GM23338 (cell line): Measurements from ENCODE around the gene MRPS27. TPM values are rescaled to one million over a fixed set of nuclear protein-coding genes. Genes with fewer than 3 reads are reported as not detected.

Experiments
- ATAC-seq: fragments of 200-7000 bp; cut with Tn5 transposase; 3 replicates; pipeline ENCODE4 v1.9.1; 2020
- DNase-seq: peaks from one replicate; pipeline ENCODE4 v3.0.0-alpha.2; 2015; ENCODE audit warnings: low spot score
- H2AFZ ChIP-seq: fragments of 200-600 bp; sonication (generic); 2 replicates; pipeline ENCODE4 v1.8.0; 2016; ENCODE audit warnings: antibody characterized with exemption, mild to moderate bottlenecking, moderate library complexity
- H3F3A ChIP-seq: fragments of 200-600 bp; sonication (generic); replicated peaks from 2 replicates; pipeline ENCODE4 v1.8.0; 2017; ENCODE audit warnings: antibody characterized with exemption, mixed run types, low read depth
- H3K27ac ChIP-seq: fragments of 200-600 bp; sonication (generic); 2 replicates; pipeline ENCODE4 v1.6.1; 2016; ENCODE audit warnings: low read depth
- H3K27me3 ChIP-seq: fragments of 200-600 bp; sonication (generic); 2 replicates; pipeline ENCODE4 v1.8.0; 2016; ENCODE audit warnings: mild to moderate bottlenecking, mixed run types, moderate library complexity; ENCODE audit not compliant: insufficient read depth
- H3K36me3 ChIP-seq: fragments of 200-600 bp; sonication (generic); 2 replicates; pipeline ENCODE4 v1.8.0; 2016; ENCODE audit warnings: mild to moderate bottlenecking; ENCODE audit not compliant: insufficient read depth
- H3K4me1 ChIP-seq: fragments of 200-600 bp; sonication (generic); 2 replicates; pipeline ENCODE4 v1.8.0; 2016; ENCODE audit warnings: mild to moderate bottlenecking, moderate library complexity; ENCODE audit not compliant: insufficient read depth
- H3K4me2 ChIP-seq: fragments of 200-600 bp; sonication (generic); 2 replicates; pipeline ENCODE4 v1.7.1; 2017; ENCODE audit warnings: mixed run types
- H3K4me3 ChIP-seq: fragments of 200-600 bp; sonication (generic); 2 replicates; pipeline ENCODE4 v1.6.1; 2016; ENCODE audit warnings: mixed run types
- H3K79me2 ChIP-seq: fragments of 200-600 bp; sonication (generic); replicated peaks from 2 replicates; pipeline ENCODE4 v1.8.0; 2017; ENCODE audit warnings: mild to moderate bottlenecking; ENCODE audit not compliant: insufficient read depth
- H3K9me2 ChIP-seq: fragments of 200-600 bp; sonication (generic); 2 replicates; pipeline ENCODE4 v1.8.0; 2017; ENCODE audit not compliant: insufficient read depth
- H4K20me1 ChIP-seq: fragments of 200-600 bp; sonication (generic); replicated peaks from 2 replicates; pipeline ENCODE4 v1.8.0; 2017; ENCODE audit warnings: mild to moderate bottlenecking; ENCODE audit not compliant: insufficient read depth
- H3K27ac Mint-ChIP-seq: 2 replicates; pipeline ENCODE4 v1.8.0; 2020; ENCODE audit warnings: inconsistent platforms, mild to moderate bottlenecking, moderate library complexity, mixed read lengths
- H3K27me3 Mint-ChIP-seq: 3 replicates; pipeline ENCODE4 v1.8.0; 2022; ENCODE audit warnings: low read depth, mild to moderate bottlenecking, moderate library complexity, mixed read lengths, inconsistent platforms; ENCODE audit not compliant: insufficient read depth, poor library complexity
- H3K36me3 Mint-ChIP-seq: 3 replicates; pipeline ENCODE4 v1.8.0; 2021; ENCODE audit warnings: low read depth, mild to moderate bottlenecking, inconsistent platforms, moderate library complexity, mixed read lengths
- H3K4me1 Mint-ChIP-seq: 3 replicates; pipeline ENCODE4 v1.8.0; 2020; ENCODE audit warnings: mild to moderate bottlenecking, inconsistent platforms, mixed read lengths
- H3K4me3 Mint-ChIP-seq: 3 replicates; pipeline ENCODE4 v1.8.0; 2021; ENCODE audit warnings: moderate library complexity, mild to moderate bottlenecking, inconsistent platforms, mixed read lengths
- H3K9me3 Mint-ChIP-seq: 3 replicates; pipeline ENCODE4 v1.8.0; 2020; ENCODE audit warnings: moderate library complexity, mild to moderate bottlenecking, inconsistent platforms, mixed read lengths
- CREB1 ChIP-seq: fragments of 250-450 bp; sonication (Bioruptor Pico); IDR thresholded peaks from 2 replicates; pipeline ENCODE4 v1.5.0; 2020; ENCODE audit warnings: low read depth, mild to moderate bottlenecking, moderate library complexity
- EZH2 ChIP-seq: fragments of 200-600 bp; sonication (generic); IDR thresholded peaks from one replicate; pipeline ENCODE4 v1.8.0; 2017; ENCODE audit warnings: antibody characterized with exemption, mild to moderate bottlenecking, low read depth; ENCODE audit not compliant: unreplicated experiment
- NANOG ChIP-seq: IDR thresholded peaks from 2 replicates; pipeline ENCODE4 v1.6.1; 2016; ENCODE audit warnings: antibody characterized with exemption, borderline replicate concordance
- POLR2AphosphoS5 ChIP-seq: IDR thresholded peaks from 2 replicates; pipeline ENCODE4 v1.6.1; 2016; ENCODE audit warnings: antibody characterized with exemption, low read depth
- STAT1 ChIP-seq: IDR thresholded peaks from one replicate; pipeline ENCODE4 v1.6.1; 2016; ENCODE audit warnings: antibody characterized with exemption; ENCODE audit not compliant: unreplicated experiment
- ZNF114 ChIP-seq: fragments of 250-450 bp; sonication (Bioruptor Pico); IDR thresholded peaks from 2 replicates; pipeline ENCODE4 v1.5.0; 2020; ENCODE audit warnings: mild to moderate bottlenecking, moderate library complexity
- ZNF331 ChIP-seq: fragments of 250-450 bp; sonication (Bioruptor Pico); IDR thresholded peaks from 2 replicates; pipeline ENCODE4 v1.5.0; 2020; ENCODE audit warnings: low read depth, mild to moderate bottlenecking, moderate library complexity
- polyA plus RNA-seq: library from polyadenylated mRNA; unstranded; fragments of >200 nt; fragmentation: Nextera tagmentation; extraction: Ambion mirVana; gene quantifications from 2 replicates; pipeline ENCODE4 v1.2.1, GENCODE V29; 2016
- total RNA-seq: library from RNA; depleted of rRNA; stranded (reverse); fragments of >200 nt; shearing (Covaris generic); gene quantifications from 2 replicates; pipeline ENCODE4 v1.2.3, GENCODE V29; 2014
- TF ChIP-seq, protein P1 (sequence below): IDR thresholded peaks from one replicate; pipeline ENCODE4 v1.6.1; 2018; ENCODE audit warnings: antibody characterized with exemption; ENCODE audit not compliant: unreplicated experiment
- TF ChIP-seq, protein P2 (sequence below): fragments of 250-450 bp; sonication (Bioruptor Pico); IDR thresholded peaks from 2 replicates; pipeline ENCODE4 v1.5.0; 2020; ENCODE audit warnings: mild to moderate bottlenecking, moderate library complexity

MRPS27 gene
- total and polyA plus RNA-seq, 2 experiments from 2014 or later, result 53.2 to 141 TPM

- TF ChIP-seq, protein P1, sequence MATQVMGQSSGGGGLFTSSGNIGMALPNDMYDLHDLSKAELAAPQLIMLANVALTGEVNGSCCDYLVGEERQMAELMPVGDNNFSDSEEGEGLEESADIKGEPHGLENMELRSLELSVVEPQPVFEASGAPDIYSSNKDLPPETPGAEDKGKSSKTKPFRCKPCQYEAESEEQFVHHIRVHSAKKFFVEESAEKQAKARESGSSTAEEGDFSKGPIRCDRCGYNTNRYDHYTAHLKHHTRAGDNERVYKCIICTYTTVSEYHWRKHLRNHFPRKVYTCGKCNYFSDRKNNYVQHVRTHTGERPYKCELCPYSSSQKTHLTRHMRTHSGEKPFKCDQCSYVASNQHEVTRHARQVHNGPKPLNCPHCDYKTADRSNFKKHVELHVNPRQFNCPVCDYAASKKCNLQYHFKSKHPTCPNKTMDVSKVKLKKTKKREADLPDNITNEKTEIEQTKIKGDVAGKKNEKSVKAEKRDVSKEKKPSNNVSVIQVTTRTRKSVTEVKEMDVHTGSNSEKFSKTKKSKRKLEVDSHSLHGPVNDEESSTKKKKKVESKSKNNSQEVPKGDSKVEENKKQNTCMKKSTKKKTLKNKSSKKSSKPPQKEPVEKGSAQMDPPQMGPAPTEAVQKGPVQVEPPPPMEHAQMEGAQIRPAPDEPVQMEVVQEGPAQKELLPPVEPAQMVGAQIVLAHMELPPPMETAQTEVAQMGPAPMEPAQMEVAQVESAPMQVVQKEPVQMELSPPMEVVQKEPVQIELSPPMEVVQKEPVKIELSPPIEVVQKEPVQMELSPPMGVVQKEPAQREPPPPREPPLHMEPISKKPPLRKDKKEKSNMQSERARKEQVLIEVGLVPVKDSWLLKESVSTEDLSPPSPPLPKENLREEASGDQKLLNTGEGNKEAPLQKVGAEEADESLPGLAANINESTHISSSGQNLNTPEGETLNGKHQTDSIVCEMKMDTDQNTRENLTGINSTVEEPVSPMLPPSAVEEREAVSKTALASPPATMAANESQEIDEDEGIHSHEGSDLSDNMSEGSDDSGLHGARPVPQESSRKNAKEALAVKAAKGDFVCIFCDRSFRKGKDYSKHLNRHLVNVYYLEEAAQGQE, result no peak
- TF ChIP-seq ZNF114 (no peak), ZNF331 (CRISPR knock-in tag) (no peak), NANOG (no peak), STAT1 (no peak), POLR2AphosphoS5 (no peak), CREB1 (CRISPR knock-in tag) (no peak)
These were observed 44.9 kb upstream of the MRPS27 start (continued) for GRCh38 chr5:72364951-72365350.

DNA sequence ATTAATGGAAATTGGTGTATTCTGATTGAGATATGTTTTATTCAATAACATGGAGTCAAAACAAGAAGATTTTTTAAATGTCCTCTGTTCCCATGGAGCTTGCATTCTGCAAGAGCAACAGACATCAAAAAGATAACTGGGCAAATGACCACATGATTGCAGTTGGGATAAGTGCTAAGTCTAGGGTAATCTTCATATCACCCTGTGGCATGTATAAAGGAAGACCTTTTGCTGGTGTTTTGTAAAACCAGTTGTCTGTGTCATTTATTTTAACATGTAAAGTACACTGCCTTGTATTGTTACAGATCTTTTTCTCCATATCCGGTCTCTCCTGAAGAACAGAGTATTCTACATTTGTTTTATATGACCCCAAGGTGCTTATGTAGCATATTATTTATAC lies 44.1 kb upstream of the MRPS27 start:
- Histone ChIP-seq H3F3A (no peaks in the 10 kb centered on the region), H3K27me3 (no peaks in the 10 kb centered on the region), H3K9me2 (peaks cover 7% of the 10 kb centered on the region; the same call in 1 of the 2 replicates), H3K36me3 (0 out of 2 replicates have a peak, but pooled peaks cover 5% of the 10 kb centered on the region), H3K4me1 (peaks cover 17% of the 10 kb centered on the region), H3K4me3 (no peak overlapping the region), H2AFZ (no peak overlapping the region), H4K20me1 (no peaks in the 10 kb centered on the region), H3K27ac (no peak overlapping the region), H3K79me2 (no peaks in the 10 kb centered on the region), H3K4me2 (no peak overlapping the region)
- peaks cover 28% of the 10 kb centered on the region for H3K36me3 Mint-ChIP-seq
- TF ChIP-seq NANOG, result no peak
- TF ChIP-seq ZNF114, result no peak
- no peak for TF ChIP-seq EZH2
- TF ChIP-seq, protein P2, sequence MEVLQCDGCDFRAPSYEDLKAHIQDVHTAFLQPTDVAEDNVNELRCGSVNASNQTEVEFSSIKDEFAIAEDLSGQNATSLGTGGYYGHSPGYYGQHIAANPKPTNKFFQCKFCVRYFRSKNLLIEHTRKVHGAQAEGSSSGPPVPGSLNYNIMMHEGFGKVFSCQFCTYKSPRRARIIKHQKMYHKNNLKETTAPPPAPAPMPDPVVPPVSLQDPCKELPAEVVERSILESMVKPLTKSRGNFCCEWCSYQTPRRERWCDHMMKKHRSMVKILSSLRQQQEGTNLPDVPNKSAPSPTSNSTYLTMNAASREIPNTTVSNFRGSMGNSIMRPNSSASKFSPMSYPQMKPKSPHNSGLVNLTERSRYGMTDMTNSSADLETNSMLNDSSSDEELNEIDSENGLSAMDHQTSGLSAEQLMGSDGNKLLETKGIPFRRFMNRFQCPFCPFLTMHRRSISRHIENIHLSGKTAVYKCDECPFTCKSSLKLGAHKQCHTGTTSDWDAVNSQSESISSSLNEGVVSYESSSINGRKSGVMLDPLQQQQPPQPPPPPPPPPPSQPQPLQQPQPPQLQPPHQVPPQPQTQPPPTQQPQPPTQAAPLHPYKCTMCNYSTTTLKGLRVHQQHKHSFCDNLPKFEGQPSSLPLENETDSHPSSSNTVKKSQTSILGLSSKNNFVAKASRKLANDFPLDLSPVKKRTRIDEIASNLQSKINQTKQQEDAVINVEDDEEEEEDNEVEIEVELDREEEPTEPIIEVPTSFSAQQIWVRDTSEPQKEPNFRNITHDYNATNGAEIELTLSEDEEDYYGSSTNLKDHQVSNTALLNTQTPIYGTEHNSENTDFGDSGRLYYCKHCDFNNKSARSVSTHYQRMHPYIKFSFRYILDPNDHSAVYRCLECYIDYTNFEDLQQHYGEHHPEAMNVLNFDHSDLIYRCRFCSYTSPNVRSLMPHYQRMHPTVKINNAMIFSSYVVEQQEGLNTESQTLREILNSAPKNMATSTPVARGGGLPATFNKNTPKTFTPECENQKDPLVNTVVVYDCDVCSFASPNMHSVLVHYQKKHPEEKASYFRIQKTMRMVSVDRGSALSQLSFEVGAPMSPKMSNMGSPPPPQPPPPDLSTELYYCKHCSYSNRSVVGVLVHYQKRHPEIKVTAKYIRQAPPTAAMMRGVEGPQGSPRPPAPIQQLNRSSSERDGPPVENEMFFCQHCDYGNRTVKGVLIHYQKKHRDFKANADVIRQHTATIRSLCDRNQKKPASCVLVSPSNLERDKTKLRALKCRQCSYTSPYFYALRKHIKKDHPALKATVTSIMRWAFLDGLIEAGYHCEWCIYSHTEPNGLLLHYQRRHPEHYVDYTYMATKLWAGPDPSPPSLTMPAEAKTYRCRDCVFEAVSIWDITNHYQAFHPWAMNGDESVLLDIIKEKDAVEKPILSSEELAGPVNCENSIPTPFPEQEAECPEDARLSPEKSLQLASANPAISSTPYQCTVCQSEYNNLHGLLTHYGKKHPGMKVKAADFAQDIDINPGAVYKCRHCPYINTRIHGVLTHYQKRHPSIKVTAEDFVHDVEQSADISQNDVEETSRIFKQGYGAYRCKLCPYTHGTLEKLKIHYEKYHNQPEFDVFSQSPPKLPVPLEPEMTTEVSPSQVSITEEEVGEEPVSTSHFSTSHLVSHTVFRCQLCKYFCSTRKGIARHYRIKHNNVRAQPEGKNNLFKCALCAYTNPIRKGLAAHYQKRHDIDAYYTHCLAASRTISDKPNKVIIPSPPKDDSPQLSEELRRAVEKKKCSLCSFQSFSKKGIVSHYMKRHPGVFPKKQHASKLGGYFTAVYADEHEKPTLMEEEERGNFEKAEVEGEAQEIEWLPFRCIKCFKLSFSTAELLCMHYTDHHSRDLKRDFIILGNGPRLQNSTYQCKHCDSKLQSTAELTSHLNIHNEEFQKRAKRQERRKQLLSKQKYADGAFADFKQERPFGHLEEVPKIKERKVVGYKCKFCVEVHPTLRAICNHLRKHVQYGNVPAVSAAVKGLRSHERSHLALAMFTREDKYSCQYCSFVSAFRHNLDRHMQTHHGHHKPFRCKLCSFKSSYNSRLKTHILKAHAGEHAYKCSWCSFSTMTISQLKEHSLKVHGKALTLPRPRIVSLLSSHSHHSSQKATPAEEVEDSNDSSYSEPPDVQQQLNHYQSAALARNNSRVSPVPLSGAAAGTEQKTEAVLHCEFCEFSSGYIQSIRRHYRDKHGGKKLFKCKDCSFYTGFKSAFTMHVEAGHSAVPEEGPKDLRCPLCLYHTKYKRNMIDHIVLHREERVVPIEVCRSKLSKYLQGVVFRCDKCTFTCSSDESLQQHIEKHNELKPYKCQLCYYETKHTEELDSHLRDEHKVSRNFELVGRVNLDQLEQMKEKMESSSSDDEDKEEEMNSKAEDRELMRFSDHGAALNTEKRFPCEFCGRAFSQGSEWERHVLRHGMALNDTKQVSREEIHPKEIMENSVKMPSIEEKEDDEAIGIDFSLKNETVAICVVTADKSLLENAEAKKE, result no peak
- TF ChIP-seq STAT1, result no peak
- no peaks in the 10 kb centered on the region for H3K27me3 Mint-ChIP-seq
- no peaks in the 10 kb centered on the region for H3K9me3 Mint-ChIP-seq
- ATAC-seq (no peak), DNase-seq (no peak)
- no peak overlapping the region; the same call in 1 of the 2 replicates for H3K27ac Mint-ChIP-seq
- peaks cover 29% of the 10 kb centered on the region for H3K4me1 Mint-ChIP-seq
- no peak overlapping the region for H3K4me3 Mint-ChIP-seq
